Progenitor cell of endocrine pancreas (in vitro differentiated cells): ENCODE measurements around the gene SPATA2. TPM values are rescaled to one million over a fixed set of nuclear protein-coding genes. Genes with fewer than 3 reads are reported as not detected.
A peak's percentile ranks its signal among the peaks of the same experiment; 100 is the strongest.

Experiments used
- DNase-seq: peaks from one replicate; pipeline ENCODE4 v3.0.0; 2021; ENCODE audit warnings: low spot score; ENCODE audit not compliant: unreplicated experiment
- H3K27ac Mint-ChIP-seq: 2 replicates; pipeline ENCODE4 v1.8.0; 2021; ENCODE audit warnings: mild to moderate bottlenecking, moderate library complexity, mixed read lengths
- H3K27me3 Mint-ChIP-seq: 2 replicates; pipeline ENCODE4 v1.8.0; 2021; ENCODE audit warnings: mixed read lengths
- H3K36me3 Mint-ChIP-seq: 2 replicates; pipeline ENCODE4 v1.8.0; 2022; ENCODE audit warnings: mixed read lengths; ENCODE audit not compliant: insufficient read depth
- H3K4me1 Mint-ChIP-seq: 2 replicates; pipeline ENCODE4 v1.8.0; 2021; ENCODE audit warnings: low read depth, mixed read lengths
- H3K4me3 Mint-ChIP-seq: 2 replicates; pipeline ENCODE4 v1.8.0; 2021; ENCODE audit warnings: low read depth, mild to moderate bottlenecking, moderate library complexity, mixed read lengths
- H3K9me3 Mint-ChIP-seq: 2 replicates; pipeline ENCODE4 v1.8.0; 2021; ENCODE audit warnings: low read depth, mixed read lengths
- total RNA-seq: library from RNA; stranded (reverse); gene quantifications from 2 replicates; pipeline ENCODE4 v1.2.1, GENCODE V29; 2021
- TF ChIP-seq, protein P1 (sequence below): fragments of 200-600 bp; sonication (generic); IDR thresholded peaks from one replicate; pipeline ENCODE4 v1.5.0; 2021; ENCODE audit warnings: antibody characterized with exemption, mild to moderate bottlenecking; ENCODE audit not compliant: unreplicated experiment

Gene SPATA2
- total RNA-seq, 1 donor from 2014 or later, result 9.5 TPM

DNA sequence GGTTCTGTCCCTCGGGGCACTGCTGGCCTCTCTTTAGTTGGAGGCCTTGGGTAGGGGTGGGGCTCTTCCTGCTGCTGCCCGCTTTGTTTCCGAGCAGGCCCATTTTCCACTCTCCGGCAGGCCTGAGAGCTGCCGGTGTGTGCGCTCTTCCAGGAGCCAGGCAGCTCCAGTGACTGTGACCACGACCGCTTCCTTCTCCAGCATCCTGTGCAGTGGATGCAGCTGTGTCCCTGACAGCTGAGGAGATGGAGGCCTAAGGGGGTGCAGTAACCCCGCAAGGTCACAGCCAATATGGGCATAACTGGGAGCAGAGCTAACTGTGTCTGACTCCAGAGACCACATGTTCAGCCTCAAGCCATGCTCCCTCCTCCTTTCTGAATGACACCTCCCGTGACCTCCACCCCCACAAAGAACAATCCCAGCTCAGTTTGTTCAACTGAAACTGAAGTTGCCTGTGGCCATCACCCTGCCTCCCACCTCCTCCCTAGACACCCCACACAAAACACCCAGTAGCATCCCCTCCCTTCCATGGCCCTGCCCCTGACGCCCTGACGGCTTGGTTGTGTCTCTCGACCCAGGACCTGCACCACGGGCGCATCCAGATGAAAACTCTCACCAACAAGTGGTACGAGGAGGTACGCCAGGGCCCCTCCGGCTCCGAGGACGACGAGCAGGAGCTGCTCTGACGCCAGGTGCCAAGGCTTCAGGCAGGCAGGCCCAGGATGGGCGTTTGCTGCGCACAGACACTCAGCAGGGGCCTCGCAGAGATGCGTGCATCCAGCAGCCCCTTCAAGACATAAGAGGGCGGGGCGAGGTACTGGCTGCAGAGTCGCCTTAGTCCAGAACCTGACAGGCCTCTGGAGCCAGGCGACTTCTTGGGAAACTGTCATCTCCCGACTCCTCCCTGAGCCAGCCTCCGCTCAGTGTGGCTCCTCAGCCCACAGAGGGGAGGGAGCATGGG lies 27.8 kb downstream of the SPATA2 start:
- H3K27ac Mint-ChIP-seq, result peak overlapping the region; percentile 79
- TF ChIP-seq, protein P1, sequence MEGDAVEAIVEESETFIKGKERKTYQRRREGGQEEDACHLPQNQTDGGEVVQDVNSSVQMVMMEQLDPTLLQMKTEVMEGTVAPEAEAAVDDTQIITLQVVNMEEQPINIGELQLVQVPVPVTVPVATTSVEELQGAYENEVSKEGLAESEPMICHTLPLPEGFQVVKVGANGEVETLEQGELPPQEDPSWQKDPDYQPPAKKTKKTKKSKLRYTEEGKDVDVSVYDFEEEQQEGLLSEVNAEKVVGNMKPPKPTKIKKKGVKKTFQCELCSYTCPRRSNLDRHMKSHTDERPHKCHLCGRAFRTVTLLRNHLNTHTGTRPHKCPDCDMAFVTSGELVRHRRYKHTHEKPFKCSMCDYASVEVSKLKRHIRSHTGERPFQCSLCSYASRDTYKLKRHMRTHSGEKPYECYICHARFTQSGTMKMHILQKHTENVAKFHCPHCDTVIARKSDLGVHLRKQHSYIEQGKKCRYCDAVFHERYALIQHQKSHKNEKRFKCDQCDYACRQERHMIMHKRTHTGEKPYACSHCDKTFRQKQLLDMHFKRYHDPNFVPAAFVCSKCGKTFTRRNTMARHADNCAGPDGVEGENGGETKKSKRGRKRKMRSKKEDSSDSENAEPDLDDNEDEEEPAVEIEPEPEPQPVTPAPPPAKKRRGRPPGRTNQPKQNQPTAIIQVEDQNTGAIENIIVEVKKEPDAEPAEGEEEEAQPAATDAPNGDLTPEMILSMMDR, result no peak
- H3K4me1 Mint-ChIP-seq, result peaks cover 22% of the 10 kb centered on the region
- no peaks in the 10 kb centered on the region for H3K9me3 Mint-ChIP-seq
- peaks cover 1% of the 10 kb centered on the region for H3K36me3 Mint-ChIP-seq
- DNase-seq, result no peak
- no peak overlapping the region for H3K4me3 Mint-ChIP-seq
- H3K27me3 Mint-ChIP-seq, result no peaks in the 10 kb centered on the region

DNA sequence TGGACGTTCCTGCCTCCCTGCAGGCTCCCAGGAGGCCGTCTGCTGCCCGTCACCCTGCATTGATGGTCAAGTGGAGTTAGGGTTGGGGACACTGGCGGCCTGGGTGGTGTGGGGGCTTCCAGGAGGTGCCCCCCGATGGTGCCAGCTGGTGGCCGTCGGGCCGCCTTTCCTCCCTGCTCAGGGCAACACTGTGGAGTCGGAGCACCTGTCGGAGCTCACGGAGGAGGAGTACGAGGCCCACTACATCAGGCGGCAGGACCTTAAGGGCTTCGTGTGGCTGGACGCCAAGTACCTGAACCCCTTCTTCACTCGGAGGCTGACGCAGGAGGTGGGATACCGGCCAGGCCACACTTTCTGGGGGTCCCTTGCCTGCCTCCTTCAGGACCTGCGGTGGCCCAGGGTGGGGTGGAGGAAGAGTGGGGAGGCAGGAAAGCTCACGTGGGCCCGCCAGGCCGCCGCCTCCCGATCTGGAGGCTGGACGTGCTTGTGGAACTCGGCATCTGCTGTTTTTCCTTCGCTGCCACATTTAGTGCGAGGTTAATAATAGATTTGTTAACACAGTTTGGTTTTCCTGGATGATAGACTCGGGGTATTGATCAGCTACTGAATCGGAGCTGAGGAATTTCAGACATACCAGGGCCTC lies 28.6 kb downstream of the SPATA2 start:
- TF ChIP-seq, protein P1, result no peak
- Mint-ChIP-seq H3K27me3 (no peaks in the 10 kb centered on the region), H3K27ac (peak overlapping the region; percentile 85), H3K4me3 (no peak overlapping the region), H3K9me3 (no peaks in the 10 kb centered on the region), H3K4me1 (peaks cover 22% of the 10 kb centered on the region), H3K36me3 (peaks cover 1% of the 10 kb centered on the region)
- DNase-seq, result no peak

DNA sequence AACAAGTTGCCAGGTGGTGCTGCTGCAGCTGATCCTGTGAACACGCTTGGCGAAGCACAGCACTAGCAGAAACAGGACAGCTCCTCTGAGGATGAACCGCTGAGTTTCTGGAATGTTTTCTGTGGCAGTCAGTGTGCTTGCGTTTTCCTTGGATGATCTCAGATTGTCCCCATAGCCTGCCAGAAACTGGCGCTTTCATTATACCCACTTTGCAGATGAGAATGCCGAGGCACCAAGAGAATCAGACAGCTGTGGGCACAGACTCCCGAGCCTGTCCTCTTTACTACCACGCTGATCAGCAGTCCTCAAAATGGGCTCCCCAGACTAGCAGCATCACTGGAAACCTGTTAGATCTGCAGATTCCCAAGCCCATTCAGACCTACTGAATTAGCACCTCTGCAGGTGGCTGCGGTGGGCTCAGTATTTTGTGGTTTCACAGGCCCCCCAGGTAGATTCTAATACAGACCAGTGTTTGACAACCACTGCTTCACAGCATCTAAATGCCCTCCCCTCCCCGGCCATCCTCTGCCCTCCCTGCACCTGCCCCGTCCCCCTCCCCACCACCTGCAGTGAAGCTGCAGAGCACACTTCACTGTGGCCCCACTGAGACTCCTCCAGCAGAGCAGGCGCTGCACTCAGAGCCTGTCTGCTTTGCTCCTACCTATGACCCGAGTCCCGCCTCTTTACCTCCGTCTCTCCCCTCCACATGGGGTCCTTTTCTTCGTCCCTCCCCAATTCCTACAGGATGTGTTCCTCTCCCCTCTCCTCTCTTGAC lies 29.6 kb downstream of the SPATA2 start:
- DNase-seq, result no peak
- H3K36me3 Mint-ChIP-seq, result peaks cover 3% of the 10 kb centered on the region
- H3K9me3 Mint-ChIP-seq, result no peaks in the 10 kb centered on the region
- H3K4me1 Mint-ChIP-seq, result peaks cover 22% of the 10 kb centered on the region
- no peak overlapping the region for H3K4me3 Mint-ChIP-seq
- TF ChIP-seq, protein P1, result no peak
- no peak overlapping the region for H3K27ac Mint-ChIP-seq
- no peaks in the 10 kb centered on the region for H3K27me3 Mint-ChIP-seq

DNA sequence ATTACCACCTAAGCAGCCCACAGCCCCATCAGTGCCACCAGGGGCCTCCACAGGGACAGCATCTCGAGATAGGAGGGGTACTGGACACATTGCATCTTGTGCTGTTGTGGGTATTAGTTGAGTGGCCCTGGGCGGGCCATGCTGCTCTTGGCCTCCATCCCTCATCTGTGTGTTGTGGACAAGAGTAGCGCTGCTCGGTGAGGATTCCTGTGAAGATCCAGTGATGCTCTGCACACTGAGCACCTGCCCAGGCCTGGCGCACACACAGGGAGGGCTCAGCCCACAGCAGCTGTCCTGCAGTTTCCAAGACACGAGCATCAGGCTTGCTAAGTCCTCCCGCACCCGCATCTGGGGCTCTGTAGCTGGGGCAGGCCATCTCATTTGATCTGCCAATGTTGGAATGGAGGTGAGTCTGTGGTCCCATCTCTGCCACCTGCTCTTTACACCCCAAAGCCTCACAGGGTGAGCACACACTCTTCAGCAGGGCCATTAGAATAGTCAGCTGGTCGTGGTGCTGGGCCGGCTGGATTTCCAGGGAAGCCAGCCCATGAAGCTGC lies 32.0 kb downstream of the SPATA2 start:
- TF ChIP-seq, protein P1, result no peak
- H3K27ac Mint-ChIP-seq, result peak overlapping the region; percentile 49
- no peaks in the 10 kb centered on the region for H3K9me3 Mint-ChIP-seq
- DNase-seq, result no peak
- peaks cover 15% of the 10 kb centered on the region for H3K4me1 Mint-ChIP-seq
- H3K27me3 Mint-ChIP-seq, result no peaks in the 10 kb centered on the region
- H3K4me3 Mint-ChIP-seq, result no peak overlapping the region
- H3K36me3 Mint-ChIP-seq, result peaks cover 1% of the 10 kb centered on the region
